ENCODE data around the gene SUMF1. TPM values are rescaled to one million over a fixed set of nuclear protein-coding genes. Genes with fewer than 3 reads are reported as not detected.
A peak's percentile ranks its signal among the peaks of the same experiment; 100 is the strongest.
"Not testable (repeated sequence)": the region's sequence is repeated elsewhere in the genome, so short reads cannot be mapped to it uniquely, and the experiment has no call there.

Gene SUMF1
- polyA plus RNA-seq, 6 donors from 2014 or later, result 18.8 to 27.6 (median 22.2) TPM

DNA sequence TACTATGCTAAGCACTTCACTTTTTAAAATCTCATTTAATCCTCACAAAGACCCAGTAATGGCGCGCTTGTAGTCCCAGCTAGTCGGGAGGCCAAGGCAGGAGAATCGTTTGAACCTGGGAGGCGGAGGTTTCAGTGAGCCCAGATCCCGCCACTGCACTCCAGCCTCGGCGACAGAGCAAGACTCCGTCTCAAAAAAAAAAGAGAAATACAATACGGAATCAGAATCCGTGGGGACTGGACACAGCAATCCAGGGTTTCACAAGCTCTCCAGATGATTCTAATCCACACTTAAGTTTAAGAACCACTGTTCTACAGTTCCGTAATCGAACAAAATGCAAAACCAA, 426 bp upstream of the SUMF1 start:
- DNase-seq (no peak), ATAC-seq (ENCODE audit: low read depth in 2 of 2) (no peak)
- H3K27me3 Mint-ChIP-seq, result no peaks in the 10 kb centered on the region
- peaks cover 14 to 27% (median 17%) of the 10 kb centered on the region in 3 donors for H3K4me1 Mint-ChIP-seq
- peak overlapping the region in 5 of 6 donors; percentile 53 to 95 (median 91) for H3K27ac Mint-ChIP-seq
- no peaks in the 10 kb centered on the region for H3K36me3 Mint-ChIP-seq
- H3K4me3 Mint-ChIP-seq, result peak overlapping the region; percentile 88 to 97 (median 92)
- no peaks in the 10 kb centered on the region for H3K9me3 Mint-ChIP-seq

DNA sequence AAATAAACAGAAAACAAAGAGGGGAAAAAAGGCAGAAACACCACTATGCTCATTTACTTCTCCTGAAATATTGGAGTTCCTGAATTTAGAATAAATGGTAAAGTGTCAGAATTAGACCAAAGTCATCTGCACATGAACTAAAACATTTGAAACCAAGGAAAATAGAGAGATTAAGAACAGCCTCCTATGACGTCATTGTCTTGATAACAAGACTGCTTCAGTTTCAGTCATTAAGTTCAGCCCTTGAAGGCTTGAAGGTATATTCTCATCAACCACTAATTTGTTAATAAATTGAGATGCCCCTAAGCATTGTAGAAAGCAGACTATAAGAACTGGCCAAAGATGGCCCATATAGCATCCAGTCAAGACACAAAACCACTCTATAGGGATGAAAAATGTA, 2.5 kb downstream of the SUMF1 start:
- no peaks in the 10 kb centered on the region for H3K9me3 Mint-ChIP-seq
- no peaks in the 10 kb centered on the region for H3K27me3 Mint-ChIP-seq
- no peak for ATAC-seq (ENCODE audit: low read depth in 2 of 2)
- H3K36me3 Mint-ChIP-seq, result no peaks in the 10 kb centered on the region
- peak overlapping the region in 2 of 8 donors; percentile 83 to 88 for H3K4me3 Mint-ChIP-seq
- H3K4me1 Mint-ChIP-seq, result peaks cover 20 to 32% (median 22%) of the 10 kb centered on the region in 3 donors
- peak overlapping the region in 1 of 6 donors; percentile 27 for H3K27ac Mint-ChIP-seq
- no peak for DNase-seq

DNA sequence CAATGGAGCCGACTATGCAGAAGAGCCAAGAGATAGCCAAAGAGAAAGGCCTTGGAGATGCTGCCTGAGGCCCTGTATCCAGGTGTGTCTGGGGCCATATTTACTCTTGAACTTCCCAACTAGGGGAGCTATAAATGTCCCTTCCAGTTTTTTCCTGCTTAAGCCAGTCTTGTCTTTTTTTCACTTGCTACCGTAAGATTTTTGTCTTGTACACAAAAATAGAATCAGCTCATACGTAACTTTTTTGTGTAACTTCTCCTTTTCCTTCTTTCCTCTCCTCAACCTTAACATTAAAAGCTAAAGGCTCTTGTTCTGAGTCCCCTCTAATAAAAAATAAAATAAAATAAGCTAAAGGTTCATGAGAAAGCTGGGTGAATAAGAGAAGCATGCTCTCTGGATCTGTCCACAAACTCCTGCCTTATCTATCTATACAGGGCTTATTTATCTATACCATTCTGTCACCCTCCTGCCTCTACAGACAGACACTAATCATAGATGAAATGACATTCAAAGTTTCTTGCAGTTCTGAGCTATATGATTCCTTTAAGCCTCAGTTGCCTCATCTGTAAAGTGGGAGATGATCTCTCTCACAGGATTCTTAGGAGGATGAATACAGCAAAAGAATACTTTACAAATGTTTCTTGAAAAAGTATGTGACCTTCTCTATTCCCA, 4.6 kb downstream of the SUMF1 start:
- DNase-seq (no peak), ATAC-seq (ENCODE audit: low read depth in 2 of 2) (no peak)
- H3K4me1 Mint-ChIP-seq, result peaks cover 20 to 30% (median 20%) of the 10 kb centered on the region in 3 donors
- no peaks in the 10 kb centered on the region for H3K9me3 Mint-ChIP-seq
- no peaks in the 10 kb centered on the region for H3K27me3 Mint-ChIP-seq
- peak overlapping the region in 3 of 6 donors; percentile 39 to 81 (median 75) for H3K27ac Mint-ChIP-seq
- H3K4me3 Mint-ChIP-seq, result no peak overlapping the region
- no peaks in the 10 kb centered on the region for H3K36me3 Mint-ChIP-seq

DNA sequence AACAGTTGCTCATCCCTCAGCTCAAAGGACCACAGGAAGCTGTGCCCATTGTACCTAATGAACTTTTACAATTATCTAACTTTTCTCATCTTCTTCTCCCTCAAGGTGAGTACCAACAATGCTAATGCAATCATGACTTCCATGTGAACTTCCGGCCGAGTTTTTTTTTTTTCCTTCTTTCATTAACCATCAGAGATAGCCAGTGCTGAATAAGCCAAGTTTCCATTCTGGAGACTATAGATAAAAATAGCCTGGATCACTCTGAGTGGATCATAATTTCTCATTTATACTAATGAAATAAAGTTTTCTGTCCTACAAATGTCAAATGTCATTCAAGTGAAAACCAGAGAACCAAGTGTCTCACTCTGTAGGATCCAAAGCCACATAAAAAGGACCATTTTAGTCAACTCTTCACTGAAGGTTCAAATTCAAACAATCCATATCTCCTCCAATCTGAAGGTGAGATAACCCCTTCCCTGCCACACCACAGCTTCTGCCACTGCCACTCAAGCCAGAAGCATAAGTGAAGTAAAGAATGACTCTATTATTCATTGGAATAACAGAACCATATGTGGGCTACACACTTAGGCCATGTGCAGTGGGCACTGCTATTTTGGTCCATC, 5.5 kb downstream of the SUMF1 start:
- Mint-ChIP-seq H3K9me3 (no peaks in the 10 kb centered on the region), H3K27ac (peak overlapping the region in 1 of 6 donors; percentile 22), H3K4me1 (peaks cover 15 to 25% (median 19%) of the 10 kb centered on the region in 3 donors)

DNA sequence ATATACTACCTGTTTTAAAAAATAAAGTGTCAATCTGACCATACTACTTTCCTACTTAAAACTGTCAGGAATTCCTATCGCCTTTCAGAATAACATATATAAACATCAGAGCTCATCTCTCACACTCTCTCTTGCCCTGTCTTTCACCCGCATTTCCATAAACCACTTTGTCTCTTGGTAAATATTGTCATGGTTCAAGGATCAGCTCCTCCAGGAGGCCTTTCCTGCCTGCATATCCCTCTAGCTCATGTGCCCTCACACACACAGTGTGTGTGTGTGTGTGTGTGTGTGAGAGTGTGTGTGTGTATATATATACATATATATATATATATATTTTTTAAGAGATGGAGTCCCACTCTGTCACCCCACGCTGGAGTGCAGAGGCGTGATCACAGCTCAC, 6.7 kb downstream of the SUMF1 start:
- H3K36me3 Mint-ChIP-seq, result no peaks in the 10 kb centered on the region
- H3K9me3 Mint-ChIP-seq, result no peaks in the 10 kb centered on the region
- H3K4me1 Mint-ChIP-seq, result peaks cover 8 to 18% (median 9%) of the 10 kb centered on the region in 3 donors
- no peak overlapping the region for H3K4me3 Mint-ChIP-seq
- no peak overlapping the region for H3K27ac Mint-ChIP-seq
- DNase-seq (no peak), ATAC-seq (ENCODE audit: low read depth in 2 of 2) (no peak)
- no peaks in the 10 kb centered on the region for H3K27me3 Mint-ChIP-seq

More for the DNA sequence above, 5.5 kb downstream of the SUMF1 start:
- no peak overlapping the region for H3K4me3 Mint-ChIP-seq
- no peaks in the 10 kb centered on the region for H3K27me3 Mint-ChIP-seq
- ATAC-seq (ENCODE audit: low read depth in 2 of 2), result no peak
- no peak for DNase-seq
- no peaks in the 10 kb centered on the region for H3K36me3 Mint-ChIP-seq

DNA sequence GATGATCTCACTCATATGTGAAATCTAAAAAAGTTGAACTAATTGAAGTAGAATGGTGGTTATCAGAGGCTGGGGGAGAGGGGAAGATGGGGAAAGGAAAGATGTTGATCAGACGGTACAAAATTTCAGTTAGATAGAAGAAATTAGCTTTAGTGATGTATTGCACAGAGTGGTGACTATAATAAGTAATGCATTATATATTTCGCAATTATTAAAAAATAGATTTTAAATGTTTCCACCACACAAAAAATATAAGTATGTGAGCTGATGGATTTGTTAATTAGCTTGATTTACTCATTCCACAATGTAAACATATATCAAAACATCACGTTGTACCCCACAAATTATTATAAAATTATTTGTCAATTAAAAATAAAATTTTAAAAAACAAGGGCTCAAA, 8.1 kb downstream of the SUMF1 start:
- no peaks in the 10 kb centered on the region for H3K9me3 Mint-ChIP-seq
- ATAC-seq (ENCODE audit: low read depth in 2 of 2) (no peak), DNase-seq (no peak)
- H3K4me1 Mint-ChIP-seq, result peaks cover 8 to 19% (median 12%) of the 10 kb centered on the region in 3 donors
- H3K27ac Mint-ChIP-seq, result peak overlapping the region in 1 of 6 donors; percentile 68
- no peaks in the 10 kb centered on the region for H3K36me3 Mint-ChIP-seq
- no peaks in the 10 kb centered on the region for H3K27me3 Mint-ChIP-seq
- peak overlapping the region in 1 of 8 donors; percentile 42 for H3K4me3 Mint-ChIP-seq

DNA sequence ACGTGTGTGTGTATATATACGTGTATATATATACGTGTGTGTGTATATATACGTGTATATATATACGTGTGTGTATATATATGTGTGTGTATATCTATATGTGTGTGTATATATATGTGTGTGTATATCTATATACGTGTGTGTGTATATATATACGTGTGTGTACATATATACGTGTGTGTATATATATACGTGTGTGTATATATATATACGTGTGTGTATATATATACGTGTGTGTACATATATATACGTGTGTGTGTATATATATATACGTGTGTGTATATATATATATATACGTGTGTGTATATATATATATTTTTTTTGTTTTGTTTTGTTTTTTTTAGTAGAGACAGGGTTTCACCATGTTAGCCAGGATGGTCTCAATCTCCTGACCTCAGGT, 10.3 kb downstream of the SUMF1 start:
- not testable (repeated sequence) for H3K4me1 Mint-ChIP-seq; ATAC-seq (ENCODE audit: low read depth in 2 of 2); H3K4me3 Mint-ChIP-seq; DNase-seq; H3K27me3 Mint-ChIP-seq; H3K27ac Mint-ChIP-seq; H3K36me3 Mint-ChIP-seq; H3K9me3 Mint-ChIP-seq

DNA sequence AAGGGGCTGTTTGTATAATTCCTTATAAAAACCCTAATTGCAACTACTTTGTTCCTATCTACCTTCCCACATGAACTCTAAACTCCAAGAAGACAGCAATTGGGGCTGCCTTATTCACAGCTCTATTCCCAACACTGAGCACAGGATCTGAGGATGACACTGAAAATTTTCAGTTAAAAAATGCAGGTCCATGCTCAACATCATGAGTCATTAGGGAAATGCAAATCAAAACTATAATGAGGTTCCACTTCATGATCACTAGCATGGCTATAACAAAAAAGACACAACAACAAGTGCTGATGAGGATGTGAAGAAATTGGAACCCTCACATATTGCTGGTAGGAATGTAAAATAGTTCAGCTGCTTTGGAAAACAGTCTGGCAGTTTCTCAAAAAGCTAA, 12.9 kb downstream of the SUMF1 start:
- H3K9me3 Mint-ChIP-seq, result no peaks in the 10 kb centered on the region
- no peak overlapping the region for H3K27ac Mint-ChIP-seq
- no peak for ATAC-seq (ENCODE audit: low read depth in 2 of 2)

DNA sequence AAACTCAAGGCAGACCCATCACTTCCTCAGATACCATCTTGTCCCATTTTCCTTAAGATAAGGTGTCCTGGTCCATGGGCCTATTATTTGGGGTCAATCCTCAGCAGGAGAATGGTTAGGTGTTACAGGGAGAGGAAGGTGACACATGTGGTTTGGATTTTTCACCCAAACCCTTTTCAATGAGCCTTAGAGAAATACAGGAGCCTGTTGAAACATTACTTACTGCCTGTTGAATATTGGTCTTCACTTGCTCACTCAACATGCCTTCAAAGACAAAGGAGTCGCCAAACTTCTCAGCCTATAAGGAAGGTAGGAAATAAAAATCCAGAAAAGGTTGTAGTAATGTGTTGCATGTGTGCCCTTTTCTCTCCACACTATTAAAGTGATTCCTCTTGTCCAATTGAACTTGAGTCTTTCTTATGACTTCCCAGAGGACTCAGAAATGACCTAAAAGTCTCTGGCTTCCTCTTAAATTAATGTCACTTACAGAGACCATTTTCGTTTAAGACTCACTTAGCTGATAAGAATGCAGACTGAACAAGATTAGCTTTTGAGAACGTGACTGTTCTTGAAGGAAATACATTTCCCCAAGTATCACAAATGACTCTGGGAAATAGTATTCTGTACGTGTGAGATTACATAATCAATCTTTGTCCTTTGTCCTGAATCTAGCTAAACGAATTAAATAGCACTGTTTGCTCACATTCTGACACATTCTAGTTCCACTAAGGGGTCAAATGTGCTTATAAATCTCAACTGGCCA, 17.8 kb downstream of the SUMF1 start:
- no peaks in the 10 kb centered on the region for H3K9me3 Mint-ChIP-seq
- H3K27ac Mint-ChIP-seq, result no peak overlapping the region
- H3K36me3 Mint-ChIP-seq, result peaks cover 20 to 29% of the 10 kb centered on the region in 2 donors
- ATAC-seq (ENCODE audit: low read depth in 2 of 2) (no peak), DNase-seq (no peak)
- no peak overlapping the region for H3K4me3 Mint-ChIP-seq
- H3K4me1 Mint-ChIP-seq, result peaks cover 0 to 6% (median 0%) of the 10 kb centered on the region in 3 donors
- H3K27me3 Mint-ChIP-seq, result no peaks in the 10 kb centered on the region

More for the DNA sequence above, 12.9 kb downstream of the SUMF1 start:
- Mint-ChIP-seq H3K27me3 (no peaks in the 10 kb centered on the region), H3K36me3 (peaks cover 9 to 16% of the 10 kb centered on the region in 2 donors), H3K4me1 (peaks cover 0 to 6% (median 1%) of the 10 kb centered on the region in 3 donors), H3K4me3 (no peak overlapping the region)
- DNase-seq, result no peak

DNA sequence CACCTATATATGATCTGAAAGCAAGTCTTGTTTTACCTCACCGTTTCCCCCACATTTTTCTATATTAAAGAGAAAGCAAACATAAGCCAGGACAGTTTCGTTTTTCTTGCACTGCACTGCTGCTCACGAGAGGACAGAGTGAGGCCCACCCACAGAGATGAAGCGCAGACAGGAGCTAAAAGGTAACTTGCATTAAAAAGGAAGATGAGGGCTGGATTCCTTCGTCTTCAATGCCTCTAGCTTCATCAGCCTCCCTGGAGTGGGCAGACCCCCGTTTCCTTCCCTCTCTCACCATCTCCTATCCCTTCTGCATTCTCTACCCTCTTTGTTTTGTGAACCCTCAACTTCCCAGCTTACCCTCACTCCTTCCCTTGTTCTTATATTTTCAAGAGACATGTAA, 18.9 kb downstream of the SUMF1 start:
- Mint-ChIP-seq H3K4me1 (peaks cover 0 to 3% (median 0%) of the 10 kb centered on the region in 3 donors), H3K27ac (no peak overlapping the region), H3K36me3 (peaks cover 20 to 29% of the 10 kb centered on the region in 2 donors), H3K9me3 (no peaks in the 10 kb centered on the region), H3K4me3 (peak overlapping the region in 1 of 8 donors; percentile 16), H3K27me3 (no peaks in the 10 kb centered on the region)
- ATAC-seq (ENCODE audit: low read depth in 2 of 2) (no peak), DNase-seq (no peak)

DNA sequence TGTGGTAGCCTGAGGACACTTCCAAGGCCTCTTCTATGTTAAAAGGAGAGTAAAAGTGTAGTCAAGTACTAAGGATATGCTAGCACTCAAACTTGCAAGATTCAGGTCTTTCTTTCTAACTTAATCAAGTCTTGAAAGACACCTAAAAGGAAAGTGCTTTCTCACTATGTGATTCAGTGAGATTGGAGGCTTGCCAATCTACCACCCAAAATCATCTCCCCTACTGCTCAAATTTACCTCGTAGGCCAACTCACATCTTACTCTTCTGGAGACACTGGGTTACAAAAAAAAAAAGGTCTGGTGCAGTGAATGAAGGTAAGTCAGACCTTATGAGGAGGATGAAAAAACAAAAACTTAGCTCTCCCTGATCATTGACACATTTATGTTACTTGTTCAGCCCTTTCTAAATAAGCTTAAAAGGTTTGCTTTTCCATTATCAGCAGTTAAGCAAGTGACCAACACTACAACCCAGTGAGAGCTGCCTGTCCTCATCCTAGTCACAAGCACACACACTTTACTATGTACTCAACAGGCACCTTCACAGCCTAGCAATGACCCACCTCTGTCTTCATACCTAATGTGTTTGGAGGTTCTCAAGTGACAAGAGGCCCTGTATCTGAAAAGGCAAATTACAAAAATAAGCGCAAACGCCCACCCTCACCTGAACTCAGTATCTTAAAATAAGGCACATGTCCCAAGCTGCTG, 19.6 kb downstream of the SUMF1 start:
- ATAC-seq (ENCODE audit: low read depth in 2 of 2) (no peak), DNase-seq (no peak)
- Mint-ChIP-seq H3K36me3 (peaks cover 18 to 33% of the 10 kb centered on the region in 2 donors), H3K9me3 (no peaks in the 10 kb centered on the region), H3K27ac (no peak overlapping the region), H3K4me3 (no peak overlapping the region), H3K27me3 (no peaks in the 10 kb centered on the region), H3K4me1 (peaks cover 0 to 4% (median 0%) of the 10 kb centered on the region in 3 donors)

DNA sequence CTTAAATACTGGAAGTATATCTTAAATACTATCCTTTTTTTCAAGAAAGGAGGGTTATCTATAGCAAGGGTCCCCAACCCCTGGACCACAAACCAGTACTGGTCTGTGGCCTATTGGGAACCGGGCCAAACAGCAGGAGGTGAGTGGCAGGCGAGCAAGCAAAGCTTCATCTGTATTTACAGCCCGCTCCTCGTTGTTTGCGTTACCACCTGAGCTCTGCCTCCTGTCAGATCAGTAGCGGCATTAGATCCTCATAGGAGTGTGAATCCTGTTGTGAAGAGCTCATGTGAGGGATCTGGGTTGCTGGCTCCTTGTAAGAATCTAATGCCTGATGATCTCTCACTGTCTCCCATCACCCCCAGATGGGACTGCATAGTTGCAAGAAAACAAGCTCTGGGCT, 26.1 kb downstream of the SUMF1 start:
- H3K36me3 Mint-ChIP-seq, result peaks cover 15 to 20% of the 10 kb centered on the region in 2 donors
- H3K27ac Mint-ChIP-seq, result peak overlapping the region in 1 of 6 donors; percentile 81
- H3K9me3 Mint-ChIP-seq, result no peaks in the 10 kb centered on the region

DNA sequence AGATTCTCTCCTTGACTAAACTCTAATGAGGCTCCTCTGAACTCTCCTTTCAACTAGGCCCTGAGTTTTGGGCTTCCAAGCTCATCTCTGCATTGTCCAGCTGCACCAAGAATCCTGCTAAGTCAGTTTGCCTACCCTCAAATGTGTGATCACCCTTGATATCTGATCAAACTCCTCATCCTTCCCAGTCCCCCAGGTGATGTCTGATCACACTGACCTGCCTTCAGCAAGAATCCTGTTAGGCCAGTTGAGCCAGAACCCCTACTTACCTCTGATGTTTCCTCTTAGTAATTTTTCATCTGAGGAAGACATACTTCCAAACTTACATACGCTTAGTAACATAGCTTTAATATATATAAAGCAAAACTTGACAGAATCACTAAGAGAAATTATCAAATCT, 28.8 kb downstream of the SUMF1 start:
- no peak for DNase-seq
- H3K36me3 Mint-ChIP-seq, result peaks cover 22 to 25% of the 10 kb centered on the region in 2 donors
- no peaks in the 10 kb centered on the region for H3K27me3 Mint-ChIP-seq
- H3K4me3 Mint-ChIP-seq, result no peak overlapping the region
- H3K9me3 Mint-ChIP-seq, result peaks cover 0 to 2% (median 0%) of the 10 kb centered on the region in 7 donors
- H3K27ac Mint-ChIP-seq, result peak overlapping the region in 1 of 6 donors; percentile 47
- peaks cover 0 to 4% (median 3%) of the 10 kb centered on the region in 3 donors for H3K4me1 Mint-ChIP-seq
- no peak for ATAC-seq (ENCODE audit: low read depth in 2 of 2)

More for the DNA sequence above, 26.1 kb downstream of the SUMF1 start:
- DNase-seq, result no peak
- Mint-ChIP-seq H3K4me3 (no peak overlapping the region), H3K27me3 (no peaks in the 10 kb centered on the region), H3K4me1 (peaks cover 0 to 3% (median 0%) of the 10 kb centered on the region in 3 donors)
- no peak for ATAC-seq (ENCODE audit: low read depth in 2 of 2)

Data from naive B cell (primary cell).